HCT116 (cell line): ENCODE results near the gene MRS2. TPM values are rescaled to one million over a fixed set of nuclear protein-coding genes. Genes with fewer than 3 reads are reported as not detected.

Experiments used
- ATAC-seq: fragments of 200-7000 bp; cut with Tn5 transposase; 2 replicates; pipeline ENCODE4 v1.9.1; 2020; ENCODE audit warnings: mild to moderate bottlenecking, moderate library complexity
- BruUV-seq: library from RNA; stranded (reverse); fragments of 400-500 nt; replicated peaks from 2 replicates; lab custom pipeline; 2021; lab: Mats Ljungman, UMichigan
- CTCF ChIA-PET: fragments of 300-600 bp; sonication (Branson Sonifier 250); formaldehyde crosslinking; loops from one replicate; lab custom pipeline; 2021; ENCODE audit warnings: antibody characterized with exemption; lab: Charles Lee
- POLR2A ChIA-PET: fragments of 300-600, 350-600 bp; sonication (Branson Sonifier 250); formaldehyde crosslinking; loops from one replicate; lab custom pipeline; 2021; ENCODE audit warnings: antibody characterized with exemption; lab: Charles Lee
- RAD21 ChIA-PET, 2 experiments: fragments of 300-600 bp; sonication (Branson Sonifier 250); formaldehyde crosslinking; loops; one replicate each; lab custom pipeline; 2023; ENCODE audit warnings: low total read pairs in 2 of 2; ENCODE audit not compliant: uncharacterized antibody in 2 of 2, unreplicated experiment in 2 of 2, low non-redundant PET in 1 of 2; lab: Charles Lee
- DNase-seq: peaks from one replicate; pipeline ENCODE4 v3.0.0-alpha.2; 2010; ENCODE audit warnings: low read depth, low spot score
- H2AFZ ChIP-seq: fragments of 200-600 bp; shearing (Covaris generic), sonication (generic); 2 replicates; pipeline ENCODE4 v1.6.1; 2017; ENCODE audit warnings: low read depth, mixed run types, mixed read lengths, antibody characterized with exemption, low read length; ENCODE audit not compliant: poor library complexity, severe bottlenecking
- H3K27ac ChIP-seq: 2 replicates; pipeline ENCODE4 v1.5.1; 2012; ENCODE audit warnings: low read depth, low read length
- H3K27me3 ChIP-seq: fragments of 200-600 bp; sonication (generic); 2 replicates; pipeline ENCODE4 v1.6.1; 2016; ENCODE audit warnings: mixed run types, low read length, mixed read lengths; ENCODE audit not compliant: insufficient read depth
- H3K36me3 ChIP-seq, 2 experiments: fragments of 200-500 bp in 1 of 2; fragments of 200-600 bp in 1 of 2; sonication (Bioruptor generic) in 1 of 2; sonication (generic) in 1 of 2; 2 replicates each; pipeline versions ENCODE4 v1.5.1 to v1.6.1; 2014 to 2016; ENCODE audit warnings: low read length in 2 of 2, inconsistent platforms in 1 of 2, mixed read lengths in 1 of 2, mixed run types in 1 of 2; ENCODE audit not compliant: insufficient read depth in 2 of 2, control insufficient read depth in 1 of 2
- H3K4me1 ChIP-seq, 2 experiments: fragments of 200-600 bp in 1 of 2; sonication (generic) in 1 of 2; 2 replicates each; pipeline versions ENCODE4 v1.5.1 to v1.6.1; 2012 to 2017; ENCODE audit warnings: low read length in 2 of 2, inconsistent platforms in 1 of 2, mild to moderate bottlenecking in 1 of 2, mixed read lengths in 1 of 2, mixed run types in 1 of 2, moderate library complexity in 1 of 2; ENCODE audit not compliant: insufficient read depth in 2 of 2, control insufficient read depth in 1 of 2
- H3K4me2 ChIP-seq: fragments of 200-600 bp; sonication (generic); 2 replicates; pipeline ENCODE4 v1.6.1; 2017; ENCODE audit warnings: mixed run types, low read length, mixed read lengths
- H3K4me3 ChIP-seq, 2 experiments: fragments of 200-600 bp in 1 of 2; sonication (generic) in 1 of 2; replicated peaks in 1 of 2; 2 replicates each; pipeline ENCODE4 v1.5.1; 2011 to 2016; ENCODE audit warnings: low read length in 2 of 2, control low read depth in 1 of 2, low read depth in 1 of 2, mild to moderate bottlenecking in 1 of 2, mixed read lengths in 1 of 2, mixed run types in 1 of 2
- H3K79me2 ChIP-seq: fragments of 200-600 bp; sonication (generic); 2 replicates; pipeline ENCODE4 v1.6.1; 2017; ENCODE audit warnings: mild to moderate bottlenecking, mixed run types, low read length, moderate library complexity, mixed read lengths; ENCODE audit not compliant: insufficient read depth
- H3K9ac ChIP-seq: fragments of 200-600 bp; sonication (generic); 2 replicates; pipeline ENCODE4 v1.6.1; 2016; ENCODE audit warnings: low read length, mixed read lengths
- H3K9me2 ChIP-seq: fragments of 200-600 bp; sonication (generic), shearing (Covaris generic); 2 replicates; pipeline ENCODE4 v1.6.1; 2017; ENCODE audit warnings: mixed run types, mild to moderate bottlenecking, moderate library complexity; ENCODE audit not compliant: insufficient read depth
- H3K9me3 ChIP-seq, 2 experiments: fragments of 200-500 bp in 1 of 2; fragments of 200-600 bp in 1 of 2; sonication (Bioruptor generic) in 1 of 2; sonication (generic) in 1 of 2; 2 replicates each; pipeline ENCODE4 v1.6.1; 2014 to 2017; ENCODE audit warnings: low read length in 2 of 2, mixed read lengths in 2 of 2, inconsistent platforms in 1 of 2, low read depth in 1 of 2, mild to moderate bottlenecking in 1 of 2, mixed run types in 1 of 2, moderate library complexity in 1 of 2; ENCODE audit not compliant: control insufficient read depth in 1 of 2, insufficient read depth in 1 of 2
- H4K20me1 ChIP-seq: fragments of 200-600 bp; sonication (generic), shearing (Covaris generic); 2 replicates; pipeline ENCODE4 v1.6.1; 2017; ENCODE audit warnings: mixed run types, mild to moderate bottlenecking, moderate library complexity; ENCODE audit not compliant: insufficient read depth
- CBX3 ChIP-seq: IDR thresholded peaks from 2 replicates; pipeline ENCODE4 v1.6.1; 2012; ENCODE audit warnings: low read depth
- EGR1 ChIP-seq: IDR thresholded peaks from 2 replicates; pipeline ENCODE4 v1.6.1; 2012; ENCODE audit warnings: low read depth
- JUND ChIP-seq: IDR thresholded peaks from 2 replicates; pipeline ENCODE4 v1.6.1; 2012
- RAD21 ChIP-seq: IDR thresholded peaks from 2 replicates; pipeline ENCODE4 v1.6.1; 2012; ENCODE audit warnings: low read depth, mild to moderate bottlenecking
- TCF7L2 ChIP-seq: IDR thresholded peaks from 2 replicates; pipeline ENCODE4 v1.7.0; 2011; ENCODE audit warnings: borderline replicate concordance, inconsistent platforms; ENCODE audit not compliant: insufficient read depth, insufficient read length; ENCODE audit errors: extremely low read depth
- intact Hi-C: fragments of 100-400 bp; cut with micrococcal nuclease; formaldehyde crosslinking; loops from 2 replicates; pipeline ENCODE4 v1.10.0; 2022
- total RNA-seq: library from RNA; stranded (reverse); gene quantifications from one replicate; pipeline ENCODE4 v1.2.1, GENCODE V29; 2021; ENCODE audit not compliant: unreplicated experiment
- TF ChIP-seq, protein P1 (sequence below), 3 experiments: fragments of 200-600 bp in 1 of 3; sonication (generic) in 1 of 3; IDR thresholded peaks in 2 of 3; conservative IDR thresholded peaks in 1 of 3; 2 replicates each; pipeline ENCODE4 v1.5.1; 2012 to 2017; ENCODE audit warnings: low read depth in 2 of 3, low read length in 2 of 3, antibody characterized with exemption in 1 of 3, borderline replicate concordance in 1 of 3, control low read depth in 1 of 3, mild to moderate bottlenecking in 1 of 3, mixed read lengths in 1 of 3, mixed run types in 1 of 3, moderate library complexity in 1 of 3; ENCODE audit not compliant: insufficient read depth in 1 of 3

Gene MRS2
- total RNA-seq, 1 experiment from 2014 or later = 39.9 TPM

DNA sequence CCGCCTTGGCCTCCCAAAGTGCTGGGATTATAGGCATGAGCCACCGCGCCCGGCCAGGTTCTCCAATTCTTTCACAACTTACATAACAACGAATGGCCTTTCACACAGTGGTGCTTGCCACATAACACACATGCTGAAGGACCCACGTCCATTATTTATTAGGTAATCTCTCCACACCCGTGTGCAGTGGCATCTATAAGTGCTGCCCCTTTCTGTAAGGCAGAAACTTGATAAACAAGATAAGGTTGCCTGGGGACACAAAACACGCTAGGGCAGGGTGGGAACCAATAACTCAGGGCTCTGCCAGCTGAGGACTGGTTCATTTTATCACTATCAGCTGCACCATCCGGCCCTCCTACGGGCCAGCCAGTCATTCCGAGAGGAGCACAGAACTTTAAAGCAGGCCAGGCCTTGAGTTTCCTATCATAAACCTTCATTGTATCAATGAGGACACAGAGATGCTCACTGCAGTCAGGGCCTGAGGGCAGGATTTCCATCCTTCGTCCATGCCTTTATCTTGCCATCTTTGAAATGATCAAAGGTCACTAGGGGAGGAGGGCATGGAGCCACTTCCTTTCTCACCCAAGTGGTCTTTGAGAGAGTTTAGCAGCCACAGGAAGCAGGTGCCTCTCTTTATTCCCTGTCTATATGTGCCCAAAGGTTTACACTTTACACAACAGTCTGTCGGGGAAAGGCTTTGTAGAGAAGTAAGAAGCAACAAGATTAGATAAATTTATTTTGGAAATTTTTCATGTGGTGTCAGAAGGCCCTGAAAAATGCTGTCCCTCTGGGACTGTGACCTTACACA lies 49.0 kb downstream of the MRS2 start:
- CTCF ChIA-PET = no interaction called here
- Histone ChIP-seq H2AFZ (no peak overlapping the region), H3K27me3 (no peaks in the 10 kb centered on the region)

DNA sequence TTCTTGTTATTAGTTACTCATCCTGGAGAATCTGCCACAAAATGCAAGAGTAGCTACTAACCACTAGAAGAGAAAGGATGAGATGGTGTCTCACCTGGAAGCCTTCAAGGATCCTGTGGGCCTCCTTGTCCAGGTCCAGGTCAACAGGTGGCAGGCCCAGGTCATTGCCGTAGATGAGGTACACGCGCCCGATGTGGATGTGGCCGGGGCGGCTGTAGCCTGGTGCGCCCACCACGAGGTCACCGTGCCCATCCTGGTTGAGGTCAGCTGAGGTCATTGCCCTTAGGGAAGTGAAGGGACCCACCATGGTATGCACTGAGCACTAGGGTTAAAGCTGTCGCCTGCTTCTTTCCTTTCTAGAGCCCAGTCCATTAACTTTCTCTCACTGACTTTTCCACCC lies 51.2 kb downstream of the MRS2 start:
- no peak for DNase-seq
- no peaks in the 10 kb centered on the region for H3K79me2 ChIP-seq
- H3K4me2 ChIP-seq = no peak overlapping the region
- ATAC-seq = no peak
- H3K4me3 ChIP-seq = no peak overlapping the region
- BruUV-seq = no TSS peak
- ChIA-PET CTCF (no interaction called here), RAD21 (no interaction called here), POLR2A (no interaction called here)
- TF ChIP-seq JUND (no peak), TCF7L2 (no peak), CBX3 (no peak), RAD21 (no peak)
- TF ChIP-seq, protein P1, sequence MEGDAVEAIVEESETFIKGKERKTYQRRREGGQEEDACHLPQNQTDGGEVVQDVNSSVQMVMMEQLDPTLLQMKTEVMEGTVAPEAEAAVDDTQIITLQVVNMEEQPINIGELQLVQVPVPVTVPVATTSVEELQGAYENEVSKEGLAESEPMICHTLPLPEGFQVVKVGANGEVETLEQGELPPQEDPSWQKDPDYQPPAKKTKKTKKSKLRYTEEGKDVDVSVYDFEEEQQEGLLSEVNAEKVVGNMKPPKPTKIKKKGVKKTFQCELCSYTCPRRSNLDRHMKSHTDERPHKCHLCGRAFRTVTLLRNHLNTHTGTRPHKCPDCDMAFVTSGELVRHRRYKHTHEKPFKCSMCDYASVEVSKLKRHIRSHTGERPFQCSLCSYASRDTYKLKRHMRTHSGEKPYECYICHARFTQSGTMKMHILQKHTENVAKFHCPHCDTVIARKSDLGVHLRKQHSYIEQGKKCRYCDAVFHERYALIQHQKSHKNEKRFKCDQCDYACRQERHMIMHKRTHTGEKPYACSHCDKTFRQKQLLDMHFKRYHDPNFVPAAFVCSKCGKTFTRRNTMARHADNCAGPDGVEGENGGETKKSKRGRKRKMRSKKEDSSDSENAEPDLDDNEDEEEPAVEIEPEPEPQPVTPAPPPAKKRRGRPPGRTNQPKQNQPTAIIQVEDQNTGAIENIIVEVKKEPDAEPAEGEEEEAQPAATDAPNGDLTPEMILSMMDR (IDR thresholded peaks at IDR 0.05 in 2 of 3, conservative IDR thresholded peaks at IDR 0.05 in 1 of 3; ENCODE audit: borderline replicate concordance in 1 of 3, insufficient read depth in 1 of 3, low read depth in 2 of 3, low read length in 2 of 3) = no peak
- H3K9me3 ChIP-seq = no peaks in the 10 kb centered on the region
- H3K27me3 ChIP-seq = no peaks in the 10 kb centered on the region
- no peaks in the 10 kb centered on the region for H3K9me2 ChIP-seq
- H4K20me1 ChIP-seq = no peaks in the 10 kb centered on the region
- H2AFZ ChIP-seq = no peak overlapping the region
- intact Hi-C loops = no loop called here
- no peaks in the 10 kb centered on the region for H3K36me3 ChIP-seq
- no peak overlapping the region for H3K9ac ChIP-seq
- no peak overlapping the region for H3K27ac ChIP-seq
- H3K4me1 ChIP-seq = no peaks in the 10 kb centered on the region

More for the DNA sequence above, 49.0 kb downstream of the MRS2 start:
- Histone ChIP-seq H3K9ac (no peak overlapping the region), H3K4me1 (no peaks in the 10 kb centered on the region), H3K9me2 (no peaks in the 10 kb centered on the region), H3K4me3 (no peak overlapping the region), H3K4me2 (no peak overlapping the region), H3K27ac (no peak overlapping the region), H3K36me3 (no peaks in the 10 kb centered on the region), H4K20me1 (no peaks in the 10 kb centered on the region), H3K9me3 (no peaks in the 10 kb centered on the region), H3K79me2 (no peaks in the 10 kb centered on the region)
- no peak for DNase-seq
- ChIA-PET POLR2A (no interaction called here), RAD21 (no interaction called here)
- intact Hi-C loops = no loop called here
- no TSS peak for BruUV-seq
- no peak for ATAC-seq
- TF ChIP-seq EGR1 = no peak
